HG03280 (cell line): ENCODE data around the gene BICRAL.
"Not testable (repeated sequence)": the region's sequence is repeated elsewhere in the genome, so short reads cannot be mapped to it uniquely, and the experiment has no call there.

Source experiments
- ATAC-seq: cut with Tn5 transposase; IDR thresholded peaks from one replicate; pipeline ENCODE4 v1.9.1; 2021; ENCODE audit warnings: mild to moderate bottlenecking, moderate library complexity; ENCODE audit not compliant: unreplicated experiment

Gene BICRAL

GRCh38 chr6:42890311-42891198 is 108.7 kb downstream of the BICRAL start:
- peak; percentile 95 for ATAC-seq

GRCh38 chr6:42891199-42891722 is 109.4 kb downstream of the BICRAL start:
- ATAC-seq: no peak

GRCh38 chr6:42894041-42894828 is 112.4 kb downstream of the BICRAL start:
- not testable (repeated sequence) for ATAC-seq

- ATAC-seq: no peak
Observed at GRCh38 chr6:42896178-42896719, 114.4 kb downstream of the BICRAL start.

GRCh38 chr6:42898891-42899361 is 117.1 kb downstream of the BICRAL start:
- ATAC-seq: no peak

- ATAC-seq: no peak
Observed at GRCh38 chr6:42899871-42900270, 118.0 kb downstream of the BICRAL start.

GRCh38 chr6:42901538-42901957 is 119.7 kb downstream of the BICRAL start:
- peak; percentile 74 for ATAC-seq

GRCh38 chr6:42902429-42903263 is 120.8 kb downstream of the BICRAL start:
- not testable (repeated sequence) for ATAC-seq

- ATAC-seq: no peak
Observed at GRCh38 chr6:42904467-42904866, 122.6 kb downstream of the BICRAL start.

GRCh38 chr6:42907336-42907735 is 125.5 kb downstream of the BICRAL start:
- ATAC-seq: no peak

- no peak for ATAC-seq
Observed at GRCh38 chr6:42909835-42910234, 128.0 kb downstream of the BICRAL start.

GRCh38 chr6:42911171-42912021 is 129.5 kb downstream of the BICRAL start:
- ATAC-seq: no peak

GRCh38 chr6:42914546-42914945 is 132.7 kb downstream of the BICRAL start:
- ATAC-seq: no peak

GRCh38 chr6:42915732-42916131 is 133.9 kb downstream of the BICRAL start, which contains the start of gene PTCRA:
TSS of gene PTCRA (plus strand) at chr6:42916053. CDS start at chr6:42916070, 17 bp downstream.
- ATAC-seq: no peak

- no peak for ATAC-seq
Observed at GRCh38 chr6:42916288-42916687, 134.4 kb downstream of the BICRAL start.
